DOHH2 (cell line): ENCODE results near the gene TTLL8.

Source experiments
- EZH2phosphoT487 ChIP-seq: fragments of 200-600 bp; sonication (generic); IDR thresholded peaks from 2 replicates; pipeline ENCODE4 v1.6.1; 2017; ENCODE audit warnings: borderline replicate concordance, mild to moderate bottlenecking, antibody characterized with exemption, low read length, moderate library complexity, mixed read lengths
- TF ChIP-seq, protein P1 (sequence below): fragments of 200-600 bp; sonication (generic); IDR thresholded peaks from one replicate; pipeline ENCODE4 v1.5.1; 2014; ENCODE audit warnings: antibody characterized with exemption, mild to moderate bottlenecking, low read depth, low read length; ENCODE audit not compliant: poor library complexity, severe bottlenecking

DNA sequence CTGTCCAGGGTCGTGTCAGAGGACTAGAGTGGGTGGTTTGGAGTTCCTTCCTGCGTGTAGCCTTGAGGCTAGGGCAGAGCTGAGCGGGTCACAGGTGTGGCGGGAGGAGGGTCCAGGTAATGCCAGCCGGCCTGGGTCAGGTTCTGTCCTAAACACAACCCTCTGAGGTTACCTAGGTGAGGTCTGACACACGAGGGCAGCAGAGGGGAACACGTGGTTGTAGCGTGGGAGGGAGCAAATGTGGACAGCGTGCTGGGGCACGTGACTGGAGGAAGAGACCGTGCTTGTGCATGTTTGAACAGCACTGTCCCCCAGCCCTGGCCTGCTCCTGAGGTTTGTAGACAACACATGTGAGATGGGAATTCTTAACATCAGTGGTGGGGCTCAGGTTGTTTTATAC lies 44.8 kb upstream of the TTLL8 start:
- TF ChIP-seq, protein P1, sequence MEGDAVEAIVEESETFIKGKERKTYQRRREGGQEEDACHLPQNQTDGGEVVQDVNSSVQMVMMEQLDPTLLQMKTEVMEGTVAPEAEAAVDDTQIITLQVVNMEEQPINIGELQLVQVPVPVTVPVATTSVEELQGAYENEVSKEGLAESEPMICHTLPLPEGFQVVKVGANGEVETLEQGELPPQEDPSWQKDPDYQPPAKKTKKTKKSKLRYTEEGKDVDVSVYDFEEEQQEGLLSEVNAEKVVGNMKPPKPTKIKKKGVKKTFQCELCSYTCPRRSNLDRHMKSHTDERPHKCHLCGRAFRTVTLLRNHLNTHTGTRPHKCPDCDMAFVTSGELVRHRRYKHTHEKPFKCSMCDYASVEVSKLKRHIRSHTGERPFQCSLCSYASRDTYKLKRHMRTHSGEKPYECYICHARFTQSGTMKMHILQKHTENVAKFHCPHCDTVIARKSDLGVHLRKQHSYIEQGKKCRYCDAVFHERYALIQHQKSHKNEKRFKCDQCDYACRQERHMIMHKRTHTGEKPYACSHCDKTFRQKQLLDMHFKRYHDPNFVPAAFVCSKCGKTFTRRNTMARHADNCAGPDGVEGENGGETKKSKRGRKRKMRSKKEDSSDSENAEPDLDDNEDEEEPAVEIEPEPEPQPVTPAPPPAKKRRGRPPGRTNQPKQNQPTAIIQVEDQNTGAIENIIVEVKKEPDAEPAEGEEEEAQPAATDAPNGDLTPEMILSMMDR = no peak
- no peak for TF ChIP-seq EZH2phosphoT487
